ENCODE measurements around the gene NDUFS6. TPM values are rescaled to one million over a fixed set of nuclear protein-coding genes. Genes with fewer than 3 reads are reported as not detected.
A peak's percentile ranks its signal among the peaks of the same experiment; 100 is the strongest.

Gene NDUFS6
- total RNA-seq, 1 experiment from 2014 or later, result 88.1 TPM

- in situ Hi-C loops (cut with HindIII; ENCODE audit: low pct_unique_long_range_greater_than_20kb, low sequenced_read_pairs), result no loop called here
- no peak for DNase-seq (ENCODE audit: low read depth, low spot score)
Observed at GRCh38 chr5:1763960-1764605, 37.1 kb upstream of the NDUFS6 start.

- in situ Hi-C loops (cut with HindIII; ENCODE audit: low pct_unique_long_range_greater_than_20kb, low sequenced_read_pairs), result no loop called here
- no peak for DNase-seq (ENCODE audit: low read depth, low spot score)
Observed at GRCh38 chr5:1764606-1764960, 36.6 kb upstream of the NDUFS6 start.

- in situ Hi-C loops (cut with HindIII; ENCODE audit: low pct_unique_long_range_greater_than_20kb, low sequenced_read_pairs), result no loop called here
- DNase-seq (ENCODE audit: low read depth, low spot score), result no peak
Observed at GRCh38 chr5:1765141-1765879, 35.9 kb upstream of the NDUFS6 start.

- in situ Hi-C loops (cut with HindIII; ENCODE audit: low pct_unique_long_range_greater_than_20kb, low sequenced_read_pairs), result no loop called here
- no peak for DNase-seq (ENCODE audit: low read depth, low spot score)
Observed at GRCh38 chr5:1765880-1766235, 35.3 kb upstream of the NDUFS6 start.

GRCh38 chr5:1767524-1768282, 33.5 kb upstream of the NDUFS6 start:
- in situ Hi-C loops (cut with HindIII; ENCODE audit: low pct_unique_long_range_greater_than_20kb, low sequenced_read_pairs), result no loop called here
- no peak for DNase-seq (ENCODE audit: low read depth, low spot score)

GRCh38 chr5:1768283-1769000, 32.8 kb upstream of the NDUFS6 start:
- in situ Hi-C loops (cut with HindIII; ENCODE audit: low pct_unique_long_range_greater_than_20kb, low sequenced_read_pairs), result no loop called here
- no peak for DNase-seq (ENCODE audit: low read depth, low spot score)

GRCh38 chr5:1769017-1769640, 32.1 kb upstream of the NDUFS6 start:
- DNase-seq (ENCODE audit: low read depth, low spot score), result no peak
- in situ Hi-C loops (cut with HindIII; ENCODE audit: low pct_unique_long_range_greater_than_20kb, low sequenced_read_pairs), result no loop called here

- in situ Hi-C loops (cut with HindIII; ENCODE audit: low pct_unique_long_range_greater_than_20kb, low sequenced_read_pairs), result no loop called here
- DNase-seq (ENCODE audit: low read depth, low spot score), result no peak
Observed at GRCh38 chr5:1769752-1770442, 31.3 kb upstream of the NDUFS6 start.

- DNase-seq (ENCODE audit: low read depth, low spot score), result no peak
- in situ Hi-C loops (cut with HindIII; ENCODE audit: low pct_unique_long_range_greater_than_20kb, low sequenced_read_pairs), result no loop called here
Observed at GRCh38 chr5:1770443-1770802, 30.8 kb upstream of the NDUFS6 start.

GRCh38 chr5:1771149-1772065, 29.8 kb upstream of the NDUFS6 start:
- no peak for DNase-seq (ENCODE audit: low read depth, low spot score)
- in situ Hi-C loops (cut with HindIII; ENCODE audit: low pct_unique_long_range_greater_than_20kb, low sequenced_read_pairs), result no loop called here

- DNase-seq (ENCODE audit: low read depth, low spot score), result peak; percentile 70
- in situ Hi-C loops (cut with HindIII; ENCODE audit: low pct_unique_long_range_greater_than_20kb, low sequenced_read_pairs), result no loop called here
Observed at GRCh38 chr5:1772634-1773033, 28.6 kb upstream of the NDUFS6 start.

GRCh38 chr5:1776831-1777230, 24.4 kb upstream of the NDUFS6 start:
- in situ Hi-C loops (cut with HindIII; ENCODE audit: low pct_unique_long_range_greater_than_20kb, low sequenced_read_pairs), result no loop called here
- DNase-seq (ENCODE audit: low read depth, low spot score), result no peak

- in situ Hi-C loops (cut with HindIII; ENCODE audit: low pct_unique_long_range_greater_than_20kb, low sequenced_read_pairs), result no loop called here
- DNase-seq (ENCODE audit: low read depth, low spot score), result no peak
Observed at GRCh38 chr5:1777281-1778137, 23.7 kb upstream of the NDUFS6 start.

- in situ Hi-C loops (cut with HindIII; ENCODE audit: low pct_unique_long_range_greater_than_20kb, low sequenced_read_pairs), result no loop called here
- no peak for DNase-seq (ENCODE audit: low read depth, low spot score)
Observed at GRCh38 chr5:1778138-1779020, 22.8 kb upstream of the NDUFS6 start.
